Measurements from ENCODE around the gene SLC38A10. TPM values are rescaled to one million over a fixed set of nuclear protein-coding genes. Genes with fewer than 3 reads are reported as not detected.

Gene SLC38A10
- total RNA-seq, 1 experiment from 2014 or later = 43.8 TPM

DNA sequence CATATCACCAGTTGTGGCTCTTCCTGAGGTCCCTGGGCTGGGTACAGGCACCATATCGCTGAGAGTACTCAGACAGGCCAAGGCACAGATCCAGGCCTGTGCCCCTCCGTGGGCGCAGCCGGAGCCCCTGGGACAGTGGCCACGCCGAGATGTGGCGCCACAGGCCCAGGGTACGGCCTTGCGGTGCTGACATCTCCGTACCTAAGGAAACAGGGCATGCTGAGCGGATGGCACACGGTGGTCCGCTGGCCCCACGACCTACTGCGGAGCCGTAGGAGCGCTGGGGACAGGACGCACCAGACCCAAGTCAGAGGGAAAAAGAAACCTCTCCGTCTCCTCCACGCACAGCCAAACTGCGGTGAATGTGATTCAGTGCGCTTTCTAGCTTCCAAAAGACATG lies 29.5 kb downstream of the SLC38A10 start:
- H2BK20ac ChIP-seq (ENCODE audit: low read depth, low read length, poor library complexity, severe bottlenecking) = no peak overlapping the region
- no peak overlapping the region for H4K5ac ChIP-seq (ENCODE audit: insufficient read length, low read depth, low read length)
- no peak overlapping the region for H2BK15ac ChIP-seq (ENCODE audit: low read depth, low read length)
- no peak for DNase-seq
- no peak overlapping the region for H3K4me2 ChIP-seq (ENCODE audit: insufficient read depth, insufficient read length, low read length)
- H3T11ph ChIP-seq (ENCODE audit: low read length) = no peak overlapping the region
- TF ChIP-seq CTCF (conservative IDR thresholded peaks at IDR 0.05) = no peak
- H2BK120ac ChIP-seq (ENCODE audit: low read depth, low read length, poor library complexity, severe bottlenecking) = no peak overlapping the region
- H3K14ac ChIP-seq (ENCODE audit: insufficient read depth, low read length) = no peak overlapping the region
- H3K56ac ChIP-seq (ENCODE audit: insufficient read length, low read depth, low read length) = no peak overlapping the region
- no peak overlapping the region for H2BK5ac ChIP-seq (ENCODE audit: insufficient read length, low read length)
- Mint-ChIP-seq H3K4me1 (no peaks in the 10 kb centered on the region), H3K27ac (peak overlapping the region in 1 of 3 experiments; percentile 59; a peak in 1 of 7 replicates), H3K36me3 (ENCODE audit: insufficient read depth in 1 of 3, low read depth in 3 of 3) (peaks cover 3 to 49% (median 42%) of the 10 kb centered on the region in 3 experiments; a peak in 6 of 7 replicates), H3K27me3 (ENCODE audit: low read depth) (no peaks in the 10 kb centered on the region), H3K4me3 (no peak overlapping the region), H3K9me3 (no peaks in the 10 kb centered on the region)
- H3K27me3 ChIP-seq (ENCODE audit: insufficient read depth, low read length) = no peaks in the 10 kb centered on the region
- no peaks in the 10 kb centered on the region for H3K79me2 ChIP-seq (ENCODE audit: insufficient read depth, low read length)
- no peak overlapping the region for H3K4ac ChIP-seq (ENCODE audit: low read depth, low read length)
- no CpG with 5 or more reads among the region's 22 CpGs for WGBS (ENCODE audit: extremely low coverage, insufficient read length, low lambda C conversion rate)
- H3K9ac ChIP-seq (ENCODE audit: extremely low read depth, insufficient read length, low read length) = no peak overlapping the region
- H2AK5ac ChIP-seq (ENCODE audit: insufficient read length, low read length) = no peak overlapping the region
- H3K18ac ChIP-seq (ENCODE audit: insufficient read length, low read depth, low read length) = no peak overlapping the region
- H3K23me2 ChIP-seq (ENCODE audit: insufficient read length, low read depth, low read length, poor library complexity, severe bottlenecking) = no peaks in the 10 kb centered on the region
- H3K4me1 ChIP-seq (ENCODE audit: insufficient read depth, low read length) = no peaks in the 10 kb centered on the region
- no peaks in the 10 kb centered on the region for H3K79me1 ChIP-seq (ENCODE audit: insufficient read depth, low read depth, low read length, poor library complexity, severe bottlenecking)
- H2AFZ ChIP-seq (ENCODE audit: low read length) = no peak overlapping the region
- H3K27ac ChIP-seq (ENCODE audit: insufficient read length, low read depth, low read length) = no peak overlapping the region
- no peaks in the 10 kb centered on the region for H4K20me1 ChIP-seq (ENCODE audit: control insufficient read depth, insufficient read depth, insufficient read length)
- H2BK12ac ChIP-seq (ENCODE audit: insufficient read length, low read depth, low read length) = no peak overlapping the region
- H3K9me3 ChIP-seq (ENCODE audit: control insufficient read depth, low read depth, low read length) = no peaks in the 10 kb centered on the region
- H4K91ac ChIP-seq (ENCODE audit: insufficient read length, low read depth, low read length) = no peak overlapping the region
- no peak overlapping the region for H3K23ac ChIP-seq (ENCODE audit: insufficient read length, low read depth, low read length)
- no peak overlapping the region for H4K8ac ChIP-seq (replicated peaks; ENCODE audit: insufficient read length, low read depth, low read length)

Measured in H9 (cell line).